Mesothelial cell of epicardium (in vitro differentiated cells): Measurements from ENCODE around the gene TBXAS1. TPM values are rescaled to one million over a fixed set of nuclear protein-coding genes. Genes with fewer than 3 reads are reported as not detected.

ENCODE experiments used
- DNase-seq, 2 experiments: peaks; one replicate each; pipeline ENCODE4 v3.0.0; 2021; ENCODE audit warnings: low spot score in 2 of 2; ENCODE audit not compliant: unreplicated experiment in 2 of 2
- H3K27ac Mint-ChIP-seq: 2 replicates; pipeline ENCODE4 v1.8.0; 2021; ENCODE audit warnings: mixed read lengths
- H3K27me3 Mint-ChIP-seq: 2 replicates; pipeline ENCODE4 v1.8.0; 2021; ENCODE audit warnings: low read depth, mixed read lengths
- H3K36me3 Mint-ChIP-seq: 2 replicates; pipeline ENCODE4 v1.8.0; 2021; ENCODE audit warnings: mixed read lengths
- H3K4me1 Mint-ChIP-seq: 2 replicates; pipeline ENCODE4 v1.8.0; 2021; ENCODE audit warnings: mixed read lengths
- H3K4me3 Mint-ChIP-seq: 2 replicates; pipeline ENCODE4 v1.8.0; 2021; ENCODE audit warnings: mild to moderate bottlenecking, moderate library complexity, mixed read lengths
- H3K9me3 Mint-ChIP-seq: 2 replicates; pipeline ENCODE4 v1.8.0; 2021; ENCODE audit warnings: mixed read lengths
- CTCF ChIP-seq: fragments of 200-600 bp; sonication (generic); IDR thresholded peaks from one replicate; pipeline ENCODE4 v1.5.0; 2021; ENCODE audit warnings: antibody characterized with exemption; ENCODE audit not compliant: unreplicated experiment
- total RNA-seq: library from RNA; stranded (reverse); gene quantifications from 3 replicates; pipeline ENCODE4 v1.2.1, GENCODE V29; 2021

Gene TBXAS1
- total RNA-seq, 1 donor from 2014 or later: 3.1 TPM

DNA sequence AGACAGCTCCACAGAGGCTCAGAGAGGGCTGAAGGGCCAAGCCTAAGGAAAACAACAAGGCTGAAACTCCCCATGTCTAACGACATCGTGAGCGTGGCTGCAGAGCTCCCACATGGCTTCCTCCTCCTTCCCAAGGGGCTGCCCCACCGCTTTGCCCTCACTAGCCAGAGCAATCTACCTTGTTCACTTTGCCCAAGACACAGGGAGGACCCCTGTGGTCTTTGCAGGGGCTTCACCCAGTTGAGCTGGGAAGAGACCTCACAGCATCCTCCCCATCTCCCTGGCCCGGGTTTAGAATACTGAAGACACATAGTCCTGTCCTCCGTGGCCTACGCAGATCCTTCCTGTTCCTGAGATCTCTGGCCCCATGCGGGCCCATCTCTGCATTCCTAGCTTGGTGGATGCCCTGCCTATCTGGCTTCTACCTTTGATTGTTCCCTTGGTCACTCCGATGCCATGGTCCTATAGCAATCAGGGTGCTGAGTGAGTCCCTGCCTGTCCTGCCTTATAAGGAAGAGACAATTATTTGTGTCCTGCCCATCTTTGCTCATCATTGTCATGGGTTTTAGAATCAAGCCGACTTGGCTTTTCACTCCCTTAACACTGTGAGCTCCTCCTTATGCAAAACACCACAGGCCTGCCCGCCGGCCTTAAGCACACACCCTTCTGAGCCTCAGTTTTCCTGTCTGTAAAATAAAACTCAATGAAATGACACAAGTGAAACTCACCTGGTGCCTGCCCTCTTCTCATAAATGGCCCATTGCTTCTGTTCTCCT is 160.5 kb downstream of the TBXAS1 start:
- Mint-ChIP-seq H3K4me3 (no peak overlapping the region), H3K27me3 (peaks cover 7% of the 10 kb centered on the region), H3K27ac (no peak overlapping the region), H3K36me3 (no peaks in the 10 kb centered on the region), H3K4me1 (peaks cover 4% of the 10 kb centered on the region), H3K9me3 (no peaks in the 10 kb centered on the region)
- no peak for DNase-seq
- TF ChIP-seq CTCF: no peak

DNA sequence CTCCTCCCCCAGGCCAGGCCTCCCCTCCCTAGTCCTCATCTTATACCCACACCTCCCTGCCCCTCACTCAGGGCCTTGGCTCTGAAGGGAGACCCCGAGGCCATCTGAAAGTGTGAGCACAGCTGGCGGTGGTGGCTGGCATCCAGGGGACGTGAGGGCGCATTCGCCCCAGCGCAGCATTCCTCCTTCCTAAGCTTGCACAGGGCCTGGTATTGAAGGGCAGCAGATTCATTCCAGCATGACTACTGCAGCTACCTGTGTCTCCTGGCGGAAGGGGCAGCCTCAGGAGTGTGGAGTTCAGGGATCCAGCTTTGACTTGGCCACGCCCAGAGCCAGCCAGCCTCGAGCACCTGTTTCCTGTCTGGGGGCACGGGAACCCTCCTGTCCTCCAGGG is 161.1 kb downstream of the TBXAS1 start:
- DNase-seq: no peak
- H3K27me3 Mint-ChIP-seq: peaks cover 1% of the 10 kb centered on the region
- H3K9me3 Mint-ChIP-seq: no peaks in the 10 kb centered on the region
- H3K4me3 Mint-ChIP-seq: no peak overlapping the region
- TF ChIP-seq CTCF: no peak
- no peaks in the 10 kb centered on the region for H3K36me3 Mint-ChIP-seq
- peaks cover 7% of the 10 kb centered on the region for H3K4me1 Mint-ChIP-seq
- no peak overlapping the region for H3K27ac Mint-ChIP-seq

- Mint-ChIP-seq H3K27ac (no peak overlapping the region), H3K27me3 (no peaks in the 10 kb centered on the region), H3K4me3 (no peak overlapping the region), H3K36me3 (no peaks in the 10 kb centered on the region), H3K9me3 (no peaks in the 10 kb centered on the region), H3K4me1 (peaks cover 7% of the 10 kb centered on the region)
- no peak for DNase-seq
- TF ChIP-seq CTCF: no peak
These were observed 161.7 kb downstream of the TBXAS1 start for GRCh38 chr7:139990571-139991268.

DNA sequence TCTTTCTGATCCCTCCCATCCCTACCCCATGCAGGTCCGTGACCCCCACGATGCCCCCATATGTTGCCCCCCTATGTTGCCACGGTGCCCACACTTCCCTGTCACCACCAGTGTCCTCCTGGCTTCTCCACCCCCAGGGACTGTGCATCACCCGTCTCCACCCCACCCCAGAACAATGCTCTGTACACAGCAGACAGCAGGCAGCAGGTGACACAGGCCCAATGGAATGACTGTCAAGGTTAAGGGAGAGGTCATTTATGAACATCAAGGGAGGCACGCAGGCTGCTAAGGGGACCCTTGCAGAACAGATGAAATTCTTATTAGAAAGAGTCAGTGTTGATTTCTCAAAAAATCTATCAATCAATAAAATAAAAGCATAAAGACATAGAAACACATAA is 162.2 kb downstream of the TBXAS1 start:
- no peaks in the 10 kb centered on the region for H3K9me3 Mint-ChIP-seq
- H3K36me3 Mint-ChIP-seq: no peaks in the 10 kb centered on the region
- DNase-seq: no peak
- no peak overlapping the region for H3K27ac Mint-ChIP-seq
- H3K4me3 Mint-ChIP-seq: no peak overlapping the region
- H3K4me1 Mint-ChIP-seq: peaks cover 7% of the 10 kb centered on the region
- TF ChIP-seq CTCF: no peak
- no peaks in the 10 kb centered on the region for H3K27me3 Mint-ChIP-seq

DNA sequence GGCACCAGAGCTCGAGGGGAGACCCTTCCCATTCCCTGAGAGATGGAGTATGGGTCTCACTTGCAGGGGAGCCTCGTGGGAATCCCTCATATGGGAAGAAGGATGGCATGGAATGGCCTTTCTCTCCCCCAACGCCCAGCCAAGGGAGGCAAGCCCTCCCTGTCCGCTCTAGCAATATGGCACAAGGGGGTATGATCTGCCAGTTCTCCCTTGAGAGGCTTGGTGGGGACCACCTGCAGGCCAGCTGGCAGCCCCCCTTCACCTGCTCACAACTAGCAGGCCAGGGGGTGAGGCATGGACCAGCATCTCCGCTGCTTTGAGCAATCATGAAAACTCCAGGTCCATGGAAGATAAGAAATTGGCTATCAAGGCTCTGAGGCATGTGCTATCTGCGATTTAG is 162.8 kb downstream of the TBXAS1 start:
- no peak for TF ChIP-seq CTCF
- DNase-seq: no peak
- H3K4me3 Mint-ChIP-seq: no peak overlapping the region
- H3K27me3 Mint-ChIP-seq: no peaks in the 10 kb centered on the region
- H3K9me3 Mint-ChIP-seq: no peaks in the 10 kb centered on the region
- H3K4me1 Mint-ChIP-seq: peaks cover 7% of the 10 kb centered on the region
- H3K36me3 Mint-ChIP-seq: no peaks in the 10 kb centered on the region
- H3K27ac Mint-ChIP-seq: no peak overlapping the region
